Adrenal gland (tissue), 12 donors: ENCODE results near the gene ARHGAP6. TPM values are rescaled to one million over a fixed set of nuclear protein-coding genes. Genes with fewer than 3 reads are reported as not detected.
A peak's percentile ranks its signal among the peaks of the same experiment; 100 is the strongest.

Experiments used
- DNase-seq, 7 donors: peaks; one replicate each; pipeline ENCODE4 v3.0.0-alpha.2; 2019 to 2020
- H3K27ac ChIP-seq, 5 donors: fragments of 200-600 bp; sonication (generic) in 4 of 5; 1 replicate in 3 of 5; 2 replicates in 2 of 5; pipeline versions ENCODE4 v1.5.1 to v1.8.0; 2016 to 2020; ENCODE audit warnings: mild to moderate bottlenecking in 1 of 5
- H3K27me3 ChIP-seq: fragments of 200-600 bp; 2 replicates; pipeline ENCODE4 v1.8.0; 2021
- H3K36me3 ChIP-seq, 2 donors: fragments of 200-600 bp; replicated peaks in 1 of 2; 1 replicate in 1 of 2; 2 replicates in 1 of 2; pipeline versions ENCODE4 v1.5.1 to v1.8.0; 2018 to 2022
- H3K4me1 ChIP-seq, 2 donors: fragments of 200-600 bp; replicated peaks in 1 of 2; 1 replicate in 1 of 2; 2 replicates in 1 of 2; pipeline versions ENCODE4 v1.5.1 to v1.8.0; 2018 to 2021
- H3K4me3 ChIP-seq, 4 donors: fragments of 200-600 bp; sonication (generic) in 3 of 4; one replicate each; pipeline ENCODE4 v1.5.1; 2016 to 2018
- H3K9me3 ChIP-seq, 3 donors: fragments of 200-600 bp; sonication (generic) in 1 of 3; replicated peaks in 1 of 3; 1 replicate in 2 of 3; 2 replicates in 1 of 3; pipeline versions ENCODE4 v1.5.1 to v1.8.0; 2016 to 2021
- CTCF ChIP-seq, 6 experiments: fragments of 450-650 bp in 4 of 6; fragments of 200-600 bp in 2 of 6; sonication (generic) in 1 of 6; IDR thresholded peaks; 1 replicate in 5 of 6; 2 replicates in 1 of 6; pipeline versions ENCODE4 v1.5.1 to v1.8.0; 2016 to 2021; ENCODE audit warnings: antibody characterized with exemption in 6 of 6, mild to moderate bottlenecking in 2 of 6, moderate library complexity in 1 of 6
- POLR2A ChIP-seq, 2 donors: fragments of 450-650 bp; IDR thresholded peaks; one replicate each; pipeline ENCODE4 v1.6.1; 2017; ENCODE audit warnings: antibody characterized with exemption in 2 of 2, mild to moderate bottlenecking in 2 of 2, moderate library complexity in 1 of 2
- WGBS, 4 donors: extraction: QIAGEN DNeasy Blood & Tissue Kit in 2 of 4; methylation state at CpG; one replicate each; pipeline versions ENCODE4 v1.1.5 to v1.1.7; 2013 to 2017; 5-methylcytosine and 5-hydroxymethylcytosine counted together
- intact Hi-C, 2 donors: fragments of 100-400 bp; cut with DNase I; formaldehyde crosslinking; loops; one replicate each; pipeline versions ENCODE4 v1.14.1 to v1.15.0; 2022 to 2023
- polyA plus RNA-seq, 3 donors: library from polyadenylated mRNA; stranded (reverse); fragments of 200-250 nt in 2 of 3; fragments of 350-450 nt in 1 of 3; fragmentation: Illumina TruSeq in 1 of 3; extraction: RNeasy Lipid Tissue Mini Kit (QIAGEN cat#74804) in 1 of 3; gene quantifications; one replicate each; pipeline ENCODE4 v1.2.3, GENCODE V29; 2013 to 2014
- total RNA-seq, 9 donors: library from RNA; depleted of rRNA in 4 of 9; stranded (reverse); fragments of >200 nt in 4 of 9; fragments of 120-200 nt in 1 of 9; fragmentation: NEBNext Ultra II Directional in 1 of 9; extraction: Animal tissue kit (Norgen Biotek cat#: 25700) in 1 of 9; gene quantifications; one replicate each; pipeline versions ENCODE4 v1.1.0 to v1.2.4, GENCODE V29; 2013 to 2023
- donor health status: healthy with polysubstance abuse.
- donor health status: Bipolar disorder and iron deficiency.
- donor health status: DM: yes; HTN: yes; CAD: no.
- donor health status: DM: no; HTN: no; CAD: no.
- donor health status: DM: no; HTN: no; CAD: no.
- donor health status: DM: yes; HTN: yes; CAD: no.

The ARHGAP6 gene
- total and polyA plus RNA-seq, 12 donors: 0.78 to 4.2 (median 2.7) TPM

- Histone ChIP-seq H3K27me3 (no peaks in the 10 kb centered on the region), H3K27ac (peak overlapping the region in 2 of 5 donors; percentile 26 to 49), H3K4me3 (no peak overlapping the region), H3K9me3 (no peaks in the 10 kb centered on the region), H3K4me1 (peaks cover 0 to 15% of the 10 kb centered on the region in 2 donors), H3K36me3 (peaks cover 0 to 43% of the 10 kb centered on the region in 2 donors)
- TF ChIP-seq POLR2A (IDR thresholded peaks at IDR 0.05) (no peak), CTCF (IDR thresholded peaks at IDR 0.05) (no peak)
- intact Hi-C loops: no loop called here
- peak in 1 of 7 donors; percentile 1 for DNase-seq
These were observed 552.0 kb downstream of the ARHGAP6 start for GRCh38 chrX:11113731-11114130.

- H3K27ac ChIP-seq: peak overlapping the region; percentile 21 to 91 (median 72)
- WGBS, 4 donors: 36 to 62% (median 50%) methylated on average over 8 to 9 of the region's 9 CpGs
- H3K36me3 ChIP-seq: peaks cover 0 to 25% of the 10 kb centered on the region in 2 donors
- TF ChIP-seq CTCF (IDR thresholded peaks at IDR 0.05): no peak
- TF ChIP-seq POLR2A (IDR thresholded peaks at IDR 0.05): no peak
- DNase-seq: no peak
- no peaks in the 10 kb centered on the region for H3K27me3 ChIP-seq
- H3K4me3 ChIP-seq: peak overlapping the region in 2 of 4 donors; percentile 24 to 66
- H3K4me1 ChIP-seq: peaks cover 0 to 15% of the 10 kb centered on the region in 2 donors
- intact Hi-C loops: no loop called here
- H3K9me3 ChIP-seq: no peaks in the 10 kb centered on the region
These were observed 553.8 kb downstream of the ARHGAP6 start for GRCh38 chrX:11111947-11112346.

GRCh38 chrX:11111037-11111851 lies 554.5 kb downstream of the ARHGAP6 start, which contains the start of gene HCCS:
Gene HCCS, plus strand, starts transcription at chrX:11111332. Its CDS starts 729 bp downstream, at chrX:11112061.
- Histone ChIP-seq H3K36me3 (peaks cover 0 to 18% of the 10 kb centered on the region in 2 donors), H3K27ac (peak within 1 kb of the TSS; percentile 21 to 91 (median 72)), H3K27me3 (no peaks in the 10 kb centered on the region), H3K4me3 (peak within 1 kb of the TSS in 3 of 4 donors; percentile 24 to 66 (median 48)), H3K9me3 (no peaks in the 10 kb centered on the region), H3K4me1 (peaks cover 0 to 15% of the 10 kb centered on the region in 2 donors)
- TF ChIP-seq POLR2A (IDR thresholded peaks at IDR 0.05) (peak; percentile 35 to 91), CTCF (IDR thresholded peaks at IDR 0.05) (peak in 1 of 6 experiments; percentile 11)
- intact Hi-C loops: no loop called here
- WGBS, 4 donors: 0 to 35% (median 16%) methylated on average over 10 to 58 of the region's 58 CpGs
- DNase-seq: peak; percentile 80 to 93 (median 86)

GRCh38 chrX:11109968-11110367 lies 555.8 kb downstream of the ARHGAP6 start:
- no peak overlapping the region for H3K27ac ChIP-seq
- H3K9me3 ChIP-seq: no peaks in the 10 kb centered on the region
- no peak overlapping the region for H3K4me3 ChIP-seq
- peaks cover 0 to 15% of the 10 kb centered on the region in 2 donors for H3K4me1 ChIP-seq
- intact Hi-C loops: no loop called here
- H3K27me3 ChIP-seq: no peaks in the 10 kb centered on the region
- peaks cover 0 to 5% of the 10 kb centered on the region in 2 donors for H3K36me3 ChIP-seq
- 88 to 95% (median 90%) methylated on average over 2 of the region's 2 CpGs for WGBS, 4 donors
- no peak for DNase-seq
- TF ChIP-seq CTCF (IDR thresholded peaks at IDR 0.05) (no peak), POLR2A (IDR thresholded peaks at IDR 0.05) (no peak)
